HG03135 (cell line): Measurements from ENCODE around the gene CCRL2.
"Not testable (repeated sequence)": the region's sequence is repeated elsewhere in the genome, so short reads cannot be mapped to it uniquely, and the experiment has no call there.

Experiments
- ATAC-seq: cut with Tn5 transposase; IDR thresholded peaks from one replicate; pipeline ENCODE4 v1.9.1; 2021; ENCODE audit warnings: mild to moderate bottlenecking, moderate library complexity; ENCODE audit not compliant: unreplicated experiment

The CCRL2 gene

GRCh38 chr3:46378426-46378942, 28.6 kb upstream of the CCRL2 start:
- ATAC-seq: no peak

- no peak for ATAC-seq
These were observed 26.4 kb upstream of the CCRL2 start for GRCh38 chr3:46380471-46381221.

DNA sequence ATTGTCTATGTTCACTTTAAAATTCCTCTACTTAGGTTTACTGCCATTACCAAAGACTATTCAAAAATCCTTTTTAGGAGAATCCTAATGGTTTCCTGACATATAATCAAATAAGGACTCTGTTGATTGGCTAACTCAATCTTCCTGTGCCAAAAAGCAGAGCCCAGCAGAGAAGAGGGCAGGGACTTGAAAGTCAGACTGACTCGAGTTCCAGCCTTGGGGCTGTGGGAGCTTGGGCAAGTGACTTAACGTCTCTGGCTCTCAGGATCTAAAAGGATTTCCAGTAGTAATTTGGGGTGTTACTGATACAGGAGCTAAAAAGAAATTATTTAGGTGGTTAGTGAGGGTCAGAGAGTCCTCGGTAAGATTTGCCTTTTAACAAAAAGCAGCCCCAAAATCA, 25.4 kb upstream of the CCRL2 start:
- no peak for ATAC-seq

GRCh38 chr3:46383211-46383950, 23.7 kb upstream of the CCRL2 start:
- ATAC-seq: no peak

GRCh38 chr3:46383951-46384330, 23.1 kb upstream of the CCRL2 start:
- no peak for ATAC-seq

- ATAC-seq: no peak
These were observed 20.9 kb upstream of the CCRL2 start for GRCh38 chr3:46386205-46386604.

DNA sequence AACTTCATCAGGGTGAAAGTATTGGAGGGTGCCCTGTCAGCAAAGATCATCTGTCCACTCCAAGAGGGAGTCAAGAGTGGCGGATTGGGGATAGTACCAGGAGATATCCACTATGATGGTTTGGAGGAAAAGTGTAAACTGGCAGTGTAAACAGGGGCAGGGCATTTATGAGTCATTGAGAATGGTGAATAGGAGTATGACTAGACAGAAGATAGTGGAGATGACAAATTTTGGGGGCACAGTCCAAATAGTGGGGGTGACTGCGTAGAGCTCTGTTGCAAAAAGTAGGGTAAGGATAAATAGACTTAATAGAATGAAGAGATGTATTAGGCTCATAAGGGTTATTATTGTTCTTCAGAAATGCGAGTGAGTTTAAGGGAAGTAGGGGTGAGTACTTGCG, 18.2 kb upstream of the CCRL2 start:
- ATAC-seq: not testable (repeated sequence)

- ATAC-seq: no peak
These were observed 17.8 kb upstream of the CCRL2 start for GRCh38 chr3:46389306-46389705.

DNA sequence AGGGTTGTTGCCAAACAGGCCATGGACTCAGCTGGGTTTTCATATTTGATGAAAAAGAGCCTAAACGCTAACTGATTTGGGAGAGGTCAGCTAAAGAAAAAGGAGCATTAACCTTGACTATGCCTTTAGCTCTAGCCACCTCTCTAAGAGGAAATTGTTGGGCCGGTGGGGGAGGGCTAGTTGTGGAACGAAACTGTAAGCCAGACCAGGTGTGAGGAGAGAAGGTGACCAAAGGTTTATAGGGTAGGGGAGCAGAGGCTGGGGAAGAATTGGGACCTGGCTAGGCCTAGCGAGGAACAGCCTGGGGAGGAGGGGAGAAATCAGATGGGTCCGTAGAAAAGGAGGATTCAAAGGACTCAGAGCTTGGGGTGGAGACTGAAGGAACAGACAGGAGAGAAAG, 15.5 kb upstream of the CCRL2 start:
- ATAC-seq: not testable (repeated sequence)

- no peak for ATAC-seq
These were observed 14.0 kb upstream of the CCRL2 start for GRCh38 chr3:46393011-46393410.

DNA sequence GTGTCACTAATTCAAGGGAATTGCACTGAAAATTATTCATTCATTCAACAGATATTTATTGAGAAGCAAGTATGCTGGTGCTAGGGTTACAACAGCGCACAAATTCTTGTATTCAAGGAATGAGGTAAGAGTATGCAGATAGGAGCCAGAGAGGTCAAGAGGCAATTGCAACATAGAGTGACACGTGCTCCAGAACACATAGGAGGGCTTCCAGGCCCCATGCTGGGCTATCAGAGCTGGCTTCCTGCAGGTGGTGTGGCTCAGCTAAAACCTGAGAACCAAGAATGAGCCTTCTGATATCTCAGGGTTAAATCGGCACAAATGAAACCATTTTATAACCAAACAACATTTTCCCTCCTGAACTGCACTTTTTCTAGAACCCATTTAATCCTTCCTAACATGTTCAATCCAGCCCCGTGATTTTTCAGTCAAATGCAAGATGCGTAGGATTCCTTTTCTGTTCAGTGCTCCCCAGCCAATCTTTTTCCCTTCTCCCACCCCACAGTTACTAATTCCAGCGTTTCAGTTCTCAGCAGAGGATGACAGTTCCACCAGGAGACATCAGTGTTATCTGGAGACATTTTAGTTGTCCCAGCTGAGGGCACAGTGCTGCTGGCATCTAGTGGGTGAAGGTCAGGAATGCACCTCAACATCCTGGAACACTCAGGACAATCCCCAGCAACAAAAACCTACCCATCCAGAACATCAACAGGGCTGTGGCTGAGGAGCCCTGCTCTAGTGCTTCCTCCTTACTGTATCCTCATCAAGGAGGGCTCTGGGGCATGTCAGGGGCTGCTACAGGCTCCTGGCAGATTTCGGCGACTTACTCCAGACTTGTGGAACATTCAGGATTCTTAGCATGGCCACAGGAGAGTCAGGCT, 13.3 kb upstream of the CCRL2 start:
- no peak for ATAC-seq

DNA sequence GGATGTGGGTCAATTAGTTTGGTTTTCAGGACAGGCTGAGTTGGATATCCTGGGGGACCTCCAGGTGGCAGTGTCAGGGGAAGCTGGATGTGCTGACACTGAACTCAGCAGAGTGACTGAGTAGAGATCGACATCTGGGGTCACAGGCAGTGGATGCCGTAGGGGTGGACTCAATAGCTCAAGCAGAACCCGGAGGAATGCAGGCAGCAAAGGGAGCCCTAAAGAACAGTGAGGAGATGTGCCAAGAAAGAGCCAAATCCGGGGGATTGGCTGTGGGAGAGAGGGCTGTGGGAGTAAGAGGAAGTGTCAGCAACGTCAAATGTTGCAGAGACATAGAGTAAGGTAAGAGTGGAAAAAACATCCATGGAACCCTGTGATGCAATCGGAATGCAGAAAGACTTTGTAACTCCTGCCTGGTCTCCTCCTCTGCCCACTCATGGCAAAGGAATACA, 11.8 kb upstream of the CCRL2 start:
- ATAC-seq: no peak

- no peak for ATAC-seq
These were observed 11.1 kb upstream of the CCRL2 start for GRCh38 chr3:46395766-46396530.

GRCh38 chr3:46397111-46397510, 9.9 kb upstream of the CCRL2 start:
- no peak for ATAC-seq

- no peak for ATAC-seq
These were observed 8.7 kb upstream of the CCRL2 start for GRCh38 chr3:46398186-46398955.

GRCh38 chr3:46399098-46399497, 8.0 kb upstream of the CCRL2 start:
- no peak for ATAC-seq

DNA sequence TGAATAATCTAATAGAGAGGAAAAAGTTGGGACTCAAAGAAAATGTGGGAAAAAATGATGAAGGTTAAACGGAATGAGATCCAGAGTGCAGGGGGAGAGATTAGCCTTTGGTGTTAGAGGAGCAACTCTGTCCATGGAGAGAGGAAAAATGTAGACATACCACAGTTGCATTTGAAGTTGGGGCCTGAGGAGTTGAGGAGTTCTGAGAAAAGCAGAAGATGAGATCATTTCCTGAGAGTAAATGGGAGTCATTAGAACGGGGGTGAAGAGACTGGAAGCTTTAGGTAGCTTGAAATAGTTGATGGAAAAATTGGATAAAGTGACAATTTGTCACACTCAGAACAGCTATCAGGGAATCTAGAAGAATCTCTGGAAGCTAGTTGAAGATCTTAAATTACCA, 7.5 kb upstream of the CCRL2 start:
- ATAC-seq: no peak

- no peak for ATAC-seq
These were observed 6.9 kb upstream of the CCRL2 start for GRCh38 chr3:46400000-46400734.

DNA sequence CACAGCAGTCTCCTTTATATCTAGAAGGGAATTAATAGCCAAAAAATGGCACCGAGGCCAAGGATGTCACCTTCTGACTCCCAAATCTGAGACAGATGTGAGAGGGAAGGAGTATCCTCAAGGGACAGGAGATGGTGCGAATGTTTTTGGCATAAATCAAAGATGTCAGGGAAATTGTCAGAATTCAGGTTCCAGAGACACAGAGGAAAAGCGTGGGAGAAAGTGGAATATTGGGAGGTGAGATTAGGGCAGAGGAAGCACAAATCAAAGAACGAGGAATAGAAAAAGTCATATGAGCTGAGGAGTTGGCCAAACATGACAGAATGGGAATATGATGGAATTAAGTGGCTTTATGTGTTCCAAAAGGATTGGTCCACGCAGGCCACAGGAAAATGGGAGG, 6.2 kb upstream of the CCRL2 start:
- ATAC-seq: no peak
